Subcutaneous adipose tissue (tissue), 4 donors: ENCODE data around the gene AGTRAP. TPM values are rescaled to one million over a fixed set of nuclear protein-coding genes. Genes with fewer than 3 reads are reported as not detected.

Experiments
- total RNA-seq, 4 donors: library from RNA; depleted of rRNA; stranded (reverse); fragments of >200 nt; gene quantifications; one replicate each; pipeline ENCODE4 v1.1.0, GENCODE V29; 2016
- TF ChIP-seq, protein P1 (sequence below): fragments of 450-650 bp; IDR thresholded peaks from one replicate; pipeline ENCODE4 v1.5.1; 2016; ENCODE audit warnings: low read depth, mild to moderate bottlenecking, control low read depth, antibody characterized with exemption, moderate library complexity

Gene AGTRAP
- total RNA-seq, 4 donors from 2014 or later = 22.0 to 82.3 (median 58.3) TPM

DNA sequence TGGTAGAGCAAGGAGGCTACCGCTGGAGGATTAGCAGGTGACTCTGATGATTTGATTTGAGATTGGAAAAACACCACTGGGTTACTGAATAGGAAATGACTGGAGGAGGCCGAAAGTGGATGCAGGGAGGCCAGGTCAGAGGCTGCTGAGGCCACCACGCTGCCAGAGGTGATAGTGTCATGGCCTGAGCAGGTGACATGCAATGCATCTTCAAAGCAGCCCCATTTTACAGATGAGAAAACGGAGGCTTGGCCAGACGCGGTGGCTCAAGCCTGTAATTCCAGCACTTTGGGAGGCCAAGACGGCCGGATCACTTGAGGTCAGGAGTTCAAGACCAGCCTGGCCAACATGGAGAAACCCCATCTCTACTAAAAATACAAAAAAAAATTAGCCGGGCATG is 38.8 kb downstream of the AGTRAP start:
- TF ChIP-seq, protein P1, sequence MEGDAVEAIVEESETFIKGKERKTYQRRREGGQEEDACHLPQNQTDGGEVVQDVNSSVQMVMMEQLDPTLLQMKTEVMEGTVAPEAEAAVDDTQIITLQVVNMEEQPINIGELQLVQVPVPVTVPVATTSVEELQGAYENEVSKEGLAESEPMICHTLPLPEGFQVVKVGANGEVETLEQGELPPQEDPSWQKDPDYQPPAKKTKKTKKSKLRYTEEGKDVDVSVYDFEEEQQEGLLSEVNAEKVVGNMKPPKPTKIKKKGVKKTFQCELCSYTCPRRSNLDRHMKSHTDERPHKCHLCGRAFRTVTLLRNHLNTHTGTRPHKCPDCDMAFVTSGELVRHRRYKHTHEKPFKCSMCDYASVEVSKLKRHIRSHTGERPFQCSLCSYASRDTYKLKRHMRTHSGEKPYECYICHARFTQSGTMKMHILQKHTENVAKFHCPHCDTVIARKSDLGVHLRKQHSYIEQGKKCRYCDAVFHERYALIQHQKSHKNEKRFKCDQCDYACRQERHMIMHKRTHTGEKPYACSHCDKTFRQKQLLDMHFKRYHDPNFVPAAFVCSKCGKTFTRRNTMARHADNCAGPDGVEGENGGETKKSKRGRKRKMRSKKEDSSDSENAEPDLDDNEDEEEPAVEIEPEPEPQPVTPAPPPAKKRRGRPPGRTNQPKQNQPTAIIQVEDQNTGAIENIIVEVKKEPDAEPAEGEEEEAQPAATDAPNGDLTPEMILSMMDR = no peak

GRCh38 chr1:11777658-11778322 is 41.9 kb downstream of the AGTRAP start:
- TF ChIP-seq, protein P1 = no peak

- TF ChIP-seq, protein P1 = no peak
Measured at GRCh38 chr1:11778336-11778735, 42.4 kb downstream of the AGTRAP start.

GRCh38 chr1:11778844-11779623 is 43.1 kb downstream of the AGTRAP start:
- TF ChIP-seq, protein P1 = no peak

DNA sequence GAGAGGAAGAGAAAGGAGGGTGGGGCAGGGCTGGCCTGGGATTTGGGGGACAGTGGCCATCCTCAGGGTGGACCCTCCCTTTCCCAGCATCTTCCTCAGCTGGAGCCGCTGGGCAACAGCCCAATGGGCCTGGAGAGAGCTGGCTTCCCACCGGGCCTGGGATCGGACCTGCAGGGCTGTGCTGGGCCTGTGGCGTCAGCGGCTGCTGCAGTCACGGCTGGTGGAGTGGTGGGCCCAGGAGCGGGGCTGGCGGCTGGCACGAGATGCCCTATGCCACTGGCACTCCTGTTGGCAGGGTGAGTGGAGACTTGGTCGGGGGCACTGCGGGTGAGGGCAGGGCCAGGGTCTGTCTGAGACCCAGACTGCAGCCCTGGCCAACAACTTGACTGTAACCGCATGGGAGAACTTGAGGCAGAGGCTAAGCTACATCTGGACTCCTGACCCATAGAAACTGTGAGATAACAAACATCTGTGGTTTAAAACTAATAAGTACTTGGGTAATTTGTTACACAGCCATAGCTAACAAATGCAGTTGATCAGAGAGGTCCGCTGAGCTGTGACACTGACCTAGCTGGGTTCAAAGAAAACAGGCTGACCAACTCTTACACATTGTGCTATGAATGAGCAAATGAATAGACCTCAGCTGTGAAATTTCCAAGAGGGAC is 43.9 kb downstream of the AGTRAP start:
- TF ChIP-seq, protein P1 = no peak

DNA sequence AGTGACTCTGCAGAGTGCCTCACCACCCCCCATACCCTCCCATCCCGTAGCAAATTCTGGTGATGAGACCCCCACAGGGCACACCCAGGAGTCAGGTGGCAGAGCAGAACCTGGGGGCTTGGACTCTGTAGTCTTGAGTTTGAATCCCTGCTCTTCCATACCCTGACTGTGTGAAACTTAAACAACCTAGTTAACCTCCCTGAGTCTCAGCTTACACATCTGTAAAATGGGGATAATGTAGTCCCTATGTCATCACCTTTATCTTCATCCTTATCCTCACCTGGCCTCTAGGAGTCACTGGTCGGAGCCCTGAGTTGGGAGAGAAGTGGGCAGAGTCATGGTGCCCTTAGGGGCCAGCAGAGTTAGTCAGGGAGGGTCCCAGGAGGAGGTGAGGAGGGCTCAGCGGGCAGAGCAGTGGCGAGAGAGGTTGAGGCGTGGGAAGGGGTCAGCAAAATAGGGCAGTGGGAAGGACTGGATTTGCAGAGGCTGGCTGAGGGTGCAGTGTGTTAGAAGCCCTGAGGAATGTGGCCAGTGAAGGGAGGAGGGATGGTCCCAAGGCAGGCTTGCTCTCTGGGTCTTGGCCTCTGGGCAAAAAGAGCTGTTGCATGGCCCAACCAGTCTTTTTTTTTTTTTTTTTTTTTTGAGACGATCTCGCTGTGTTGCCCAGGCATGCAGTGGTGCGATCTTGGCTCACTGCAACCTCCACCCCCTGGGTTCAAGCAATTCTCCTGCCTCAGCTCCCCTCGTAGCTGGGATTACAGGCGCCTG is 44.6 kb downstream of the AGTRAP start:
- TF ChIP-seq, protein P1 = no peak
